ENCODE measurements around the gene PLCZ1. TPM values are rescaled to one million over a fixed set of nuclear protein-coding genes. Genes with fewer than 3 reads are reported as not detected.
"Not testable (repeated sequence)": the region's sequence is repeated elsewhere in the genome, so short reads cannot be mapped to it uniquely, and the experiment has no call there.

The PLCZ1 gene
- polyA plus RNA-seq, 3 donors, result not detected

DNA sequence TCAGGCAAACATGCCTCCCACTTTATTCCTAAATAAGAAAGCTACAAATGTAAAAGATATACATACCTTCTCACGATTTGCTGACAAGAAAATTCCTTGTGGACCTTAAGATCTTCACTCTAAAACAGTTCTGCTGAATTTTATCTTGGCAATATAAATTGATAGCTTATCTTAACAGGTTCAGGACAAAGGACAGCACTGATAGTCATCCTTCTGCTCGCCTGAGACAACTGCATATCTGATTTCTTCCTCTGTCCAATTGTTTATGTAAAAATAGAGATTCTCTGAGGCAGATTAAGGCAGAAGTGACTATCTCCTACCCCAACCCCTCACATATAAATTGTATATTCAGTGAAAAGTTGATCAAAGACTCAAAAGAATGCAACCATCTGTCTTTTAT lies 45.0 kb upstream of the PLCZ1 start:
- Histone ChIP-seq H3K4me3 (replicated peaks in 1 of 3; ENCODE audit: low read depth in 2 of 3, low read length in 3 of 3) (no peak overlapping the region), H3K4me2 (replicated peaks; ENCODE audit: extremely low read depth, low read length, poor library complexity, severe bottlenecking) (no peak overlapping the region), H3K9ac (ENCODE audit: insufficient read depth, low read length, poor library complexity, severe bottlenecking) (no peak overlapping the region), H2AFZ (ENCODE audit: insufficient read depth, low read depth, low read length, poor library complexity, severe bottlenecking) (no peak overlapping the region), H3K79me2 (ENCODE audit: insufficient read depth, low read length) (no peaks in the 10 kb centered on the region), H4K20me1 (ENCODE audit: insufficient read depth, low read length) (no peaks in the 10 kb centered on the region), H3K9me3 (replicated peaks in 1 of 2; ENCODE audit: control insufficient read depth in 1 of 2, insufficient read depth in 1 of 2, low read length in 2 of 2) (peaks cover 5 to 7% of the 10 kb centered on the region in 2 donors), H3K27ac (ENCODE audit: low read depth in 1 of 2, low read length in 2 of 2) (no peak overlapping the region), H3K27me3 (ENCODE audit: control insufficient read depth in 2 of 2, insufficient read depth in 2 of 2, low read length in 2 of 2) (no peaks in the 10 kb centered on the region), H3K36me3 (replicated peaks in 1 of 2; ENCODE audit: control insufficient read depth in 1 of 2, insufficient read depth in 2 of 2, low read length in 2 of 2) (no peaks in the 10 kb centered on the region), H3K4me1 (ENCODE audit: control insufficient read depth in 1 of 2, insufficient read depth in 2 of 2, low read length in 2 of 2) (no peaks in the 10 kb centered on the region)
- Mint-ChIP-seq H3K4me3 (no peak overlapping the region), H3K27ac (no peak overlapping the region), H3K36me3 (no peaks in the 10 kb centered on the region), H3K9me3 (peaks cover 18 to 36% (median 21%) of the 10 kb centered on the region in 7 donors), H3K27me3 (ENCODE audit: low read depth in 3 of 3) (no peaks in the 10 kb centered on the region), H3K4me1 (no peaks in the 10 kb centered on the region)
- intact Hi-C loops (cut with micrococcal nuclease), result no loop called here
- TF ChIP-seq CTCF (IDR thresholded peaks at IDR 0.05), result no peak
- WGBS (ENCODE audit: insufficient coverage), result no CpG with 5 or more reads among the region's 2 CpGs
- DNase-seq, result no peak

DNA sequence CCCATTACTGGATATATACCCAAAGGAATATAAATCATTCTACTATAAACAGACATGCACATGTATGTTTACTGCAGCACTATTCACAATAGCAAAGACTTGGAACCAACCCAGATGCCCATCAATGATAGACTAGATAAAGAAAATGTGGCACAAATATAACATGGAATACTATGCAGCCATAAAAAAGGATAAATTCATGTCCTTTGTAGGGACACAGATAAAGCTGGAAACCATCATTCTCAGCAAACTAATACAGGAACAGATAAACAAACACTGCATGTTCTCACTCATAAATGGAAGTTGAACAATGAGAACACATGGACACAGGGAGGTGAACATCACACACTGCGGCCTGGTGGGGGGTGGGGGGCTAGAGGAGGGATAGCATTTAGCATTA lies 28.7 kb upstream of the PLCZ1 start:
- H3K27ac Mint-ChIP-seq; H3K4me1 Mint-ChIP-seq; intact Hi-C loops (cut with micrococcal nuclease); H3K36me3 ChIP-seq (replicated peaks in 1 of 2; ENCODE audit: control insufficient read depth in 1 of 2, insufficient read depth in 2 of 2, low read length in 2 of 2); H3K79me2 ChIP-seq (ENCODE audit: insufficient read depth, low read length); H3K27ac ChIP-seq (ENCODE audit: low read depth in 1 of 2, low read length in 2 of 2); H3K4me1 ChIP-seq (ENCODE audit: control insufficient read depth in 1 of 2, insufficient read depth in 2 of 2, low read length in 2 of 2); H3K9me3 ChIP-seq (replicated peaks in 1 of 2; ENCODE audit: control insufficient read depth in 1 of 2, insufficient read depth in 1 of 2, low read length in 2 of 2); H4K20me1 ChIP-seq (ENCODE audit: insufficient read depth, low read length); H3K27me3 ChIP-seq (ENCODE audit: control insufficient read depth in 2 of 2, insufficient read depth in 2 of 2, low read length in 2 of 2); H2AFZ ChIP-seq (ENCODE audit: insufficient read depth, low read depth, low read length, poor library complexity, severe bottlenecking); H3K27me3 Mint-ChIP-seq (ENCODE audit: low read depth in 3 of 3); H3K9ac ChIP-seq (ENCODE audit: insufficient read depth, low read length, poor library complexity, severe bottlenecking); H3K4me3 ChIP-seq (replicated peaks in 1 of 3; ENCODE audit: low read depth in 2 of 3, low read length in 3 of 3); H3K4me2 ChIP-seq (replicated peaks; ENCODE audit: extremely low read depth, low read length, poor library complexity, severe bottlenecking); DNase-seq; H3K4me3 Mint-ChIP-seq; H3K36me3 Mint-ChIP-seq: not testable (repeated sequence)
- WGBS (ENCODE audit: insufficient coverage), result no CpG with 5 or more reads among the region's 1 CpG
- H3K9me3 Mint-ChIP-seq, result peaks cover 7 to 34% (median 16%) of the 10 kb centered on the region in 7 donors

Measured in CD14-positive monocyte (primary cell).